HCT116 (cell line): Measurements from ENCODE around the gene PAX2.

Source experiments
- JUND ChIP-seq: IDR thresholded peaks from 2 replicates; pipeline ENCODE4 v1.6.1; 2012
- POLR2A ChIP-seq: IDR thresholded peaks from 2 replicates; pipeline ENCODE4 v1.7.0; 2011; ENCODE audit warnings: borderline replicate concordance; ENCODE audit not compliant: insufficient read depth, insufficient read length; ENCODE audit errors: extremely low read depth
- SRF ChIP-seq: IDR thresholded peaks from 2 replicates; pipeline ENCODE4 v1.6.1; 2012; ENCODE audit warnings: low read depth
- TCF7L2 ChIP-seq: IDR thresholded peaks from 2 replicates; pipeline ENCODE4 v1.7.0; 2011; ENCODE audit warnings: borderline replicate concordance, inconsistent platforms; ENCODE audit not compliant: insufficient read depth, insufficient read length; ENCODE audit errors: extremely low read depth
- TF ChIP-seq, protein P1 (sequence below): IDR thresholded peaks from 2 replicates; pipeline ENCODE4 v1.6.1; 2012; ENCODE audit warnings: low read depth
- TF ChIP-seq, protein P2 (sequence below), 3 experiments: fragments of 200-600 bp in 1 of 3; sonication (generic) in 1 of 3; IDR thresholded peaks in 2 of 3; conservative IDR thresholded peaks in 1 of 3; 2 replicates each; pipeline ENCODE4 v1.5.1; 2012 to 2017; ENCODE audit warnings: low read depth in 2 of 3, low read length in 2 of 3, antibody characterized with exemption in 1 of 3, borderline replicate concordance in 1 of 3, control low read depth in 1 of 3, mild to moderate bottlenecking in 1 of 3, mixed read lengths in 1 of 3, mixed run types in 1 of 3, moderate library complexity in 1 of 3; ENCODE audit not compliant: insufficient read depth in 1 of 3
- TF ChIP-seq, protein P3 (sequence below): IDR thresholded peaks from 2 replicates; pipeline ENCODE4 v1.6.1; 2011; ENCODE audit warnings: mild to moderate bottlenecking, low read length, moderate library complexity; ENCODE audit not compliant: insufficient replicate concordance; ENCODE audit errors: extremely low read depth
- TF ChIP-seq, protein P4 (sequence below): IDR thresholded peaks from 2 replicates; pipeline ENCODE4 v1.6.1; 2012
- TF ChIP-seq, protein P5 (sequence below): IDR thresholded peaks from 2 replicates; pipeline ENCODE4 v1.6.1; 2012

DNA sequence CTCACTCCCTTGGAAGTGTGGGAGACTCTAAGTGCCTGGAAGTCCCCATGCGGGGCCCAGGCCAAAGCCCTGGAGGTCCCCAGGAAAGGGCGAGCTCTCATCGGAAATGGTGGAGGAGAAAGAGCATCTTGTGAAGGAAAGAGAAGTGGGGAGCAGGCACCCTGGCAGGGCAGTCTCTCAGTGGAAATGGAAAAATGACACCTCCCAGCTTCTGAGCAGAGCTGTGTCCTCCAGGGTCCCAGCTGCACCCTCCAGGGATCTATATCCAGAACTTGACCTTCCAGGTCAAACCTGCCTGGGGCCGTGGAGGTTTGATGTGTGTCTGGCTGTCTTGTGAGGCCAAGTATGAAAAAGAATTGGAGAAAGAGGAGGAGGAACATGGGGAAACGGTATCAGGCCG is 29.5 kb downstream of the PAX2 start:
- TF ChIP-seq, protein P1, sequence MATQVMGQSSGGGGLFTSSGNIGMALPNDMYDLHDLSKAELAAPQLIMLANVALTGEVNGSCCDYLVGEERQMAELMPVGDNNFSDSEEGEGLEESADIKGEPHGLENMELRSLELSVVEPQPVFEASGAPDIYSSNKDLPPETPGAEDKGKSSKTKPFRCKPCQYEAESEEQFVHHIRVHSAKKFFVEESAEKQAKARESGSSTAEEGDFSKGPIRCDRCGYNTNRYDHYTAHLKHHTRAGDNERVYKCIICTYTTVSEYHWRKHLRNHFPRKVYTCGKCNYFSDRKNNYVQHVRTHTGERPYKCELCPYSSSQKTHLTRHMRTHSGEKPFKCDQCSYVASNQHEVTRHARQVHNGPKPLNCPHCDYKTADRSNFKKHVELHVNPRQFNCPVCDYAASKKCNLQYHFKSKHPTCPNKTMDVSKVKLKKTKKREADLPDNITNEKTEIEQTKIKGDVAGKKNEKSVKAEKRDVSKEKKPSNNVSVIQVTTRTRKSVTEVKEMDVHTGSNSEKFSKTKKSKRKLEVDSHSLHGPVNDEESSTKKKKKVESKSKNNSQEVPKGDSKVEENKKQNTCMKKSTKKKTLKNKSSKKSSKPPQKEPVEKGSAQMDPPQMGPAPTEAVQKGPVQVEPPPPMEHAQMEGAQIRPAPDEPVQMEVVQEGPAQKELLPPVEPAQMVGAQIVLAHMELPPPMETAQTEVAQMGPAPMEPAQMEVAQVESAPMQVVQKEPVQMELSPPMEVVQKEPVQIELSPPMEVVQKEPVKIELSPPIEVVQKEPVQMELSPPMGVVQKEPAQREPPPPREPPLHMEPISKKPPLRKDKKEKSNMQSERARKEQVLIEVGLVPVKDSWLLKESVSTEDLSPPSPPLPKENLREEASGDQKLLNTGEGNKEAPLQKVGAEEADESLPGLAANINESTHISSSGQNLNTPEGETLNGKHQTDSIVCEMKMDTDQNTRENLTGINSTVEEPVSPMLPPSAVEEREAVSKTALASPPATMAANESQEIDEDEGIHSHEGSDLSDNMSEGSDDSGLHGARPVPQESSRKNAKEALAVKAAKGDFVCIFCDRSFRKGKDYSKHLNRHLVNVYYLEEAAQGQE, result no peak
- TF ChIP-seq, protein P2, sequence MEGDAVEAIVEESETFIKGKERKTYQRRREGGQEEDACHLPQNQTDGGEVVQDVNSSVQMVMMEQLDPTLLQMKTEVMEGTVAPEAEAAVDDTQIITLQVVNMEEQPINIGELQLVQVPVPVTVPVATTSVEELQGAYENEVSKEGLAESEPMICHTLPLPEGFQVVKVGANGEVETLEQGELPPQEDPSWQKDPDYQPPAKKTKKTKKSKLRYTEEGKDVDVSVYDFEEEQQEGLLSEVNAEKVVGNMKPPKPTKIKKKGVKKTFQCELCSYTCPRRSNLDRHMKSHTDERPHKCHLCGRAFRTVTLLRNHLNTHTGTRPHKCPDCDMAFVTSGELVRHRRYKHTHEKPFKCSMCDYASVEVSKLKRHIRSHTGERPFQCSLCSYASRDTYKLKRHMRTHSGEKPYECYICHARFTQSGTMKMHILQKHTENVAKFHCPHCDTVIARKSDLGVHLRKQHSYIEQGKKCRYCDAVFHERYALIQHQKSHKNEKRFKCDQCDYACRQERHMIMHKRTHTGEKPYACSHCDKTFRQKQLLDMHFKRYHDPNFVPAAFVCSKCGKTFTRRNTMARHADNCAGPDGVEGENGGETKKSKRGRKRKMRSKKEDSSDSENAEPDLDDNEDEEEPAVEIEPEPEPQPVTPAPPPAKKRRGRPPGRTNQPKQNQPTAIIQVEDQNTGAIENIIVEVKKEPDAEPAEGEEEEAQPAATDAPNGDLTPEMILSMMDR (IDR thresholded peaks at IDR 0.05 in 2 of 3, conservative IDR thresholded peaks at IDR 0.05 in 1 of 3; ENCODE audit: borderline replicate concordance in 1 of 3, insufficient read depth in 1 of 3, low read depth in 2 of 3, low read length in 2 of 3), result no peak
- TF ChIP-seq, protein P3, sequence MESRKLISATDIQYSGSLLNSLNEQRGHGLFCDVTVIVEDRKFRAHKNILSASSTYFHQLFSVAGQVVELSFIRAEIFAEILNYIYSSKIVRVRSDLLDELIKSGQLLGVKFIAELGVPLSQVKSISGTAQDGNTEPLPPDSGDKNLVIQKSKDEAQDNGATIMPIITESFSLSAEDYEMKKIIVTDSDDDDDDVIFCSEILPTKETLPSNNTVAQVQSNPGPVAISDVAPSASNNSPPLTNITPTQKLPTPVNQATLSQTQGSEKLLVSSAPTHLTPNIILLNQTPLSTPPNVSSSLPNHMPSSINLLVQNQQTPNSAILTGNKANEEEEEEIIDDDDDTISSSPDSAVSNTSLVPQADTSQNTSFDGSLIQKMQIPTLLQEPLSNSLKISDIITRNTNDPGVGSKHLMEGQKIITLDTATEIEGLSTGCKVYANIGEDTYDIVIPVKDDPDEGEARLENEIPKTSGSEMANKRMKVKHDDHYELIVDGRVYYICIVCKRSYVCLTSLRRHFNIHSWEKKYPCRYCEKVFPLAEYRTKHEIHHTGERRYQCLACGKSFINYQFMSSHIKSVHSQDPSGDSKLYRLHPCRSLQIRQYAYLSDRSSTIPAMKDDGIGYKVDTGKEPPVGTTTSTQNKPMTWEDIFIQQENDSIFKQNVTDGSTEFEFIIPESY, result no peak
- TF ChIP-seq JUND, result no peak
- TF ChIP-seq, protein P4, sequence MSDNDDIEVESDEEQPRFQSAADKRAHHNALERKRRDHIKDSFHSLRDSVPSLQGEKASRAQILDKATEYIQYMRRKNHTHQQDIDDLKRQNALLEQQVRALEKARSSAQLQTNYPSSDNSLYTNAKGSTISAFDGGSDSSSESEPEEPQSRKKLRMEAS, result no peak
- no peak for TF ChIP-seq POLR2A
- TF ChIP-seq, protein P5, sequence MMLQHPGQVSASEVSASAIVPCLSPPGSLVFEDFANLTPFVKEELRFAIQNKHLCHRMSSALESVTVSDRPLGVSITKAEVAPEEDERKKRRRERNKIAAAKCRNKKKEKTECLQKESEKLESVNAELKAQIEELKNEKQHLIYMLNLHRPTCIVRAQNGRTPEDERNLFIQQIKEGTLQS, result no peak
- no peak for TF ChIP-seq TCF7L2
- TF ChIP-seq SRF, result no peak
